A549 (cell line): ENCODE measurements around the gene CCDC50. TPM values are rescaled to one million over a fixed set of nuclear protein-coding genes. Genes with fewer than 3 reads are reported as not detected.

ENCODE experiments used
- ATAC-seq, 2 experiments: fragments of 200-7000 bp in 1 of 2; fragments of >200 bp in 1 of 2; cut with Nextera tagmentation in 1 of 2; cut with Tn5 transposase in 1 of 2; 3 replicates each; pipeline versions ENCODE4 v1.8.0 to v1.9.1; 2018 to 2020; ENCODE audit warnings: mild to moderate bottlenecking in 1 of 2, moderate library complexity in 1 of 2
- CTCF ChIA-PET: fragments of 300-600 bp; sonication (Branson Sonifier 250); formaldehyde crosslinking; extraction: SDS; loops from one replicate; lab custom pipeline; 2021; ENCODE audit warnings: antibody characterized with exemption, inconsistent platforms; lab: Yijun Ruan, JAX
- POLR2A ChIA-PET: fragments of 350-600 bp; formaldehyde crosslinking; extraction: SDS; loops from one replicate; lab custom pipeline; 2021; ENCODE audit warnings: antibody characterized with exemption, inconsistent platforms; lab: Yijun Ruan, JAX
- DNase-seq, 2 experiments: peaks; one replicate each; pipeline versions ENCODE4 v3.0.0 to v3.0.0-alpha.2; 2011 to 2016; ENCODE audit warnings: low read depth in 1 of 2, low spot score in 1 of 2
- FAIRE-seq: peaks from 2 replicates; lab custom pipeline; 2011; peaks lifted over from hg19 to GRCh38; lab: Jason Lieb, UNC
- H3K27ac ChIP-seq, 2 experiments: fragments of >200 bp; sonication (Bioruptor Twin); formaldehyde crosslinking; 3 replicates each; pipeline ENCODE4 v1.5.1; 2016 to 2017
- H3K4me1 ChIP-seq: fragments of >200 bp; sonication (Bioruptor Twin); formaldehyde crosslinking; 3 replicates; pipeline ENCODE4 v1.6.1; 2016
- H3K4me2 ChIP-seq: fragments of >200 bp; sonication (Bioruptor Twin); formaldehyde crosslinking; 3 replicates; pipeline ENCODE4 v1.6.1; 2016
- H3K4me3 ChIP-seq: fragments of >200 bp; sonication (Bioruptor Twin); formaldehyde crosslinking; 3 replicates; pipeline ENCODE4 v1.5.1; 2016
- H3K9me3 ChIP-seq: fragments of >200 bp; sonication (Bioruptor Twin); formaldehyde crosslinking; 3 replicates; pipeline ENCODE4 v1.6.1; 2016
- ATOH8 ChIP-seq: fragments of 250-450 bp; sonication (Bioruptor Pico); IDR thresholded peaks from 2 replicates; pipeline ENCODE4 v1.5.0; 2020; ENCODE audit warnings: low read depth, mild to moderate bottlenecking, moderate library complexity
- CHD4 ChIP-seq: fragments of 200-600 bp; sonication (generic); IDR thresholded peaks from 2 replicates; pipeline ENCODE4 v1.6.1; 2016; ENCODE audit warnings: antibody characterized with exemption, mild to moderate bottlenecking, borderline replicate concordance
- CTCF ChIP-seq: fragments of >200 bp; sonication (Bioruptor Twin); formaldehyde crosslinking; IDR thresholded peaks from 3 replicates; pipeline ENCODE4 v1.5.1; 2016
- EHF ChIP-seq: fragments of 250-450 bp; sonication (Bioruptor Pico); IDR thresholded peaks from 2 replicates; pipeline ENCODE4 v1.5.0; 2020; ENCODE audit warnings: mild to moderate bottlenecking
- FOXS1 ChIP-seq: fragments of 250-450 bp; sonication (Bioruptor Pico); IDR thresholded peaks from 2 replicates; pipeline ENCODE4 v1.5.0; 2020; ENCODE audit warnings: mild to moderate bottlenecking, moderate library complexity
- HDAC2 ChIP-seq: fragments of 200-600 bp; sonication (generic); IDR thresholded peaks from 2 replicates; pipeline ENCODE4 v1.6.1; 2016
- HEYL ChIP-seq: fragments of 250-450 bp; sonication (Bioruptor Pico); IDR thresholded peaks from 2 replicates; pipeline ENCODE4 v1.8.0; 2021; ENCODE audit warnings: mild to moderate bottlenecking, moderate library complexity
- HOXA7 ChIP-seq: fragments of 250-450 bp; sonication (Bioruptor Pico); IDR thresholded peaks from 2 replicates; pipeline ENCODE4 v1.5.0; 2020; ENCODE audit warnings: mild to moderate bottlenecking, moderate library complexity
- HOXB13 ChIP-seq: fragments of 250-450 bp; sonication (Bioruptor Pico); IDR thresholded peaks from 2 replicates; pipeline ENCODE4 v1.5.0; 2020; ENCODE audit warnings: low read depth, mild to moderate bottlenecking, moderate library complexity
- KDM5A ChIP-seq: fragments of 200-600 bp; sonication (generic); IDR thresholded peaks from 2 replicates; pipeline ENCODE4 v1.6.1; 2016; ENCODE audit warnings: antibody characterized with exemption, mild to moderate bottlenecking
- MAX ChIP-seq: IDR thresholded peaks from 2 replicates; pipeline ENCODE4 v1.6.1; 2012
- NFE2L2 ChIP-seq: fragments of 150-350 bp; conservative IDR thresholded peaks from 2 replicates; pipeline ENCODE4 v1.6.1; 2014; ENCODE audit warnings: low read length
- NPAS2 ChIP-seq: fragments of 250-450 bp; sonication (Bioruptor Pico); IDR thresholded peaks from 2 replicates; pipeline ENCODE4 v1.8.0; 2022; ENCODE audit warnings: mild to moderate bottlenecking, moderate library complexity, borderline replicate concordance
- POLR2A ChIP-seq: IDR thresholded peaks from 2 replicates; pipeline ENCODE4 v1.6.1; 2012; ENCODE audit warnings: mild to moderate bottlenecking, low read length
- SMC3 ChIP-seq: fragments of >200 bp; sonication (Bioruptor Twin); formaldehyde crosslinking; IDR thresholded peaks from 3 replicates; pipeline ENCODE4 v1.6.1; 2018; ENCODE audit warnings: inconsistent platforms
- SREBF2 ChIP-seq: fragments of 450-650 bp; IDR thresholded peaks from 2 replicates; pipeline ENCODE4 v1.6.1; 2014; ENCODE audit warnings: mild to moderate bottlenecking, moderate library complexity
- ZC3H11A ChIP-seq: fragments of 450-650 bp; IDR thresholded peaks from 2 replicates; pipeline ENCODE4 v1.6.1; 2014; ENCODE audit warnings: antibody characterized with exemption, mild to moderate bottlenecking
- ZFP36 ChIP-seq: fragments of 450-650 bp; IDR thresholded peaks from 2 replicates; pipeline ENCODE4 v1.6.1; 2014; ENCODE audit warnings: borderline replicate concordance; ENCODE audit not compliant: partially characterized antibody
- WGBS: methylation state at CpG from one replicate; pipeline ENCODE4 v1.1.6; 2017; ENCODE audit errors: missing lambda C conversion rate; 5-methylcytosine and 5-hydroxymethylcytosine counted together
- polyA plus RNA-seq, 4 experiments: library from polyadenylated mRNA; depleted of rRNA in 3 of 4; stranded (reverse); fragments of >200 nt; fragmentation: RNase III in 1 of 4; extraction: RNeasy Plus Mini Kit Qiagen cat#74134 plus additional on column Dnase treatment in 1 of 4; gene quantifications; 2 replicates in 3 of 4; 3 replicates in 1 of 4; pipeline ENCODE4 v1.2.3, GENCODE V29; 2011 to 2017
- TF ChIP-seq, protein P1 (sequence below): IDR thresholded peaks from 2 replicates; pipeline ENCODE4 v1.6.1; 2012

The CCDC50 gene
- polyA plus RNA-seq, 2 of the 4 experiments (the other 2 are of a cell fraction): 20.1 to 43.8 TPM

DNA sequence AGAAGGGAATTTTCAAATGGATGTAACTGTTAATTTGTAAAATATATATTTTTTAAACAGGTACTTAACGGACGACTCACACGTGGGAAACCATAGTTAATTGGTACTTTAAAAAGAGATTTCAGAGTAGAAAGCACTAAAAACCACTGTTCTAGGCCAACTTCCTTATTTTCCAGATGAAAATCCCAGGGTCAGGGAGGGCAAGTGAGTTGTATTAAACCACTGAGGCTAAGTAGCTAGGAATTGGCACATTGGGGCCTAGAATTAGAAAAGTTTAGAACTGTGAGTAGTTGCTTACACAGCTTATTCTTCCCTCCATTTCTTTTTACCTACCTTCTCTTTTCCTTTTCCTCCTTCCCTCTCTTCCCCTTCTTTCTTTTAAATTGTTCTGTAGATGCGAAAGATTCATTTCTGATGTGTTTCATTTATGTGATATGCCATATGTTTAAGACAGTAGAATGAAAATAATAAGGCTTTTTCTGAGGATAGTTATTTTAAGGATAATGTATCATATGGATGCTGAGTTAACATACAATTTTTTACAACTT is 5.2 kb downstream of the CCDC50 start:
- H3K9me3 ChIP-seq: no peaks in the 10 kb centered on the region
- CTCF ChIA-PET: no interaction called here

DNA sequence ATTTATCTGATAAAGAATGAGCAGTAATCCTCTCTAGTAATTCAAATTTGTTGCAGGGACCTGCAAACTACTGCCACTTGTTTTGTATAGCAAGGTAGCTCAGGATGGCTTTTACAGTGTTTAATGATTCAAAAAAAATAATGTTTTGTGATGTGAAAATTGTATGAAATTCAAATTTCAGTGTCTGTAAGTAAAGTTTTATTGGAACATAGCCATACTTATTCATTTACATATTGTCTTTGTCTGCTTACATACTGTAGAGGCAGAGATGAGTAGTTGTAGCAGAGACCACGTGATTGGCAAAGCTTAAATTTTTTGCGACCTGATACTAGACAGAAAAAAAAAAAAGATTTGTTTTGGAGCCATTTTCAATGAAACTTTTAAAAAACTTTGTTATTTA is 7.6 kb downstream of the CCDC50 start:
- WGBS: 72% methylated on average over 2 of the region's 2 CpGs
- no peak for FAIRE-seq
- CTCF ChIA-PET: no interaction called here

More for the DNA sequence above, 5.2 kb downstream of the CCDC50 start:
- DNase-seq: no peak
- POLR2A ChIA-PET: no interaction called here
- ATAC-seq: no peak
- Histone ChIP-seq H3K27ac (no peak overlapping the region), H3K4me2 (no peak overlapping the region)
- WGBS: 93% methylated on average over 4 of the region's 4 CpGs
- no peak for FAIRE-seq
- TF ChIP-seq ZFP36 (no peak), POLR2A (no peak), NPAS2 (CRISPR knock-in tag) (no peak), HEYL (CRISPR knock-in tag) (no peak), SMC3 (no peak), KDM5A (no peak), SREBF2 (no peak), CHD4 (no peak), ATOH8 (CRISPR knock-in tag) (no peak), EHF (no peak)
- TF ChIP-seq, all 56 proteins: peak for 0
- Histone ChIP-seq H3K4me3 (no peak overlapping the region), H3K4me1 (peaks cover 49% of the 10 kb centered on the region)

DNA sequence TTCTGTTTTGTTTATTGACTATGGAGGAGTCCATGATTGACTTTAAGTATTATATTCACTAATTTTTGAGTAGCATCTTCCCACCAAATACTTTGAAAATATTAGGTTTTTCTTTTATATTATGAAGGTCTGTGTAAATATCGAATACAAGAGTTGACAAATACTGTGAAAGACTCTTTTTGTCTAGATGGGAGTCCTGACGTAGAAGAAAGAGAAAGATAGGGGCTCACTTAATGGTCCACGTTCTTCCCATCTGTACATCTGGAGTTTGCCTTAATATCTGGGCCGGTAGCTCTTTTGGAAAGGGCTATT is 8.9 kb downstream of the CCDC50 start:
- Histone ChIP-seq H3K9me3 (no peaks in the 10 kb centered on the region), H3K27ac (peak overlapping the region in 1 of 2 experiments; percentile 48; a peak in 1 of 6 replicates), H3K4me3 (no peak overlapping the region), H3K4me2 (peak overlapping the region; percentile 33), H3K4me1 (peaks cover 46% of the 10 kb centered on the region)
- no peak for FAIRE-seq
- no peak for ATAC-seq
- 73% methylated on average over 4 of the region's 4 CpGs for WGBS
- no peak for DNase-seq
- ChIA-PET CTCF (no interaction called here), POLR2A (no interaction called here)
- TF ChIP-seq MAX (no peak), HOXA7 (CRISPR knock-in tag) (no peak), ZC3H11A (no peak), HOXB13 (CRISPR knock-in tag) (no peak), CTCF (no peak), NPAS2 (CRISPR knock-in tag) (no peak), NFE2L2 (no peak)
- TF ChIP-seq, protein P1, sequence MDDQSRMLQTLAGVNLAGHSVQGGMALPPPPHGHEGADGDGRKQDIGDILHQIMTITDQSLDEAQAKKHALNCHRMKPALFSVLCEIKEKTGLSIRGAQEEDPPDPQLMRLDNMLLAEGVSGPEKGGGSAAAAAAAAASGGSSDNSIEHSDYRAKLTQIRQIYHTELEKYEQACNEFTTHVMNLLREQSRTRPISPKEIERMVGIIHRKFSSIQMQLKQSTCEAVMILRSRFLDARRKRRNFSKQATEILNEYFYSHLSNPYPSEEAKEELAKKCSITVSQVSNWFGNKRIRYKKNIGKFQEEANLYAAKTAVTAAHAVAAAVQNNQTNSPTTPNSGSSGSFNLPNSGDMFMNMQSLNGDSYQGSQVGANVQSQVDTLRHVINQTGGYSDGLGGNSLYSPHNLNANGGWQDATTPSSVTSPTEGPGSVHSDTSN: no peak

More for the DNA sequence above, 7.6 kb downstream of the CCDC50 start:
- no peak overlapping the region for H3K4me2 ChIP-seq
- H3K4me1 ChIP-seq: peaks cover 39% of the 10 kb centered on the region
- POLR2A ChIA-PET: no interaction called here
- H3K27ac ChIP-seq: no peak overlapping the region
- H3K4me3 ChIP-seq: no peak overlapping the region
- H3K9me3 ChIP-seq: no peaks in the 10 kb centered on the region
- ATAC-seq (no peak), DNase-seq (no peak)
- TF ChIP-seq HDAC2 (no peak), FOXS1 (no peak)
- TF ChIP-seq, protein P1: no peak
